ENCODE results near the gene PTK6. TPM values are rescaled to one million over a fixed set of nuclear protein-coding genes. Genes with fewer than 3 reads are reported as not detected.

The PTK6 gene
- total and polyA plus RNA-seq, 2 donors (not counting 1 experiment from before 2014, with no cell fraction given) = 0.86 to 2.3 TPM

DNA sequence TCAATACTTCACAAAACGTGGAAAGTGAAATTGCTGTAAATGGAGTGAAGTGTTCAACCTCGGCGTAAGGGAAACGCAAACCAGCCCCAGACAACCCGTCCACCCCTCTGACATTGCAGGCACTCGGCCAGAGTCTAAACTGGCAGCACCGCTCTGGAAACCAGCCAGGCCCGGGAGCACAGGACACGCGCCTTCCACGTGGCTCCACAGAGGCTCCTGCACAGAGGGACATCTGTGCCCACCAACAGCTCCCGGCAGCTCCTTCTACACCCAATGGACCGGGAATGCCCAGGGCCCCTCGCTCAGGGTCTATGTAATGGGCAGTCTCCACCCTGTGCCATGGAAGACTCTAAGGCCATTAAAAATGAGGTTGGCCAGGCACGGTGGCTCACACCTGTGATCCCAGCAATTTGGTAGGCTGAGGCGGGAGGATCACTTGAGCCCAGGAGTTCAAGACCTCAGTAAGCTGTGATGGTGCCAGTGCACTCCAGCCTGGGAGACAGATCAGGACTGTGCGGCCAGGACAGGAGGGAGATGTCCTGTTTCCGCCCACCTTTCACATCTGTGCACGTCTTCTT lies 40.2 kb upstream of the PTK6 start:
- ATAC-seq (ENCODE audit: low read depth) (no peak), DNase-seq (no peak)
- TF ChIP-seq EZH2 (IDR thresholded peaks at IDR 0.05; ENCODE audit: borderline replicate concordance, insufficient read depth, low read depth, low read length, poor library complexity, severe bottlenecking) = no peak
- TF ChIP-seq, protein P1, sequence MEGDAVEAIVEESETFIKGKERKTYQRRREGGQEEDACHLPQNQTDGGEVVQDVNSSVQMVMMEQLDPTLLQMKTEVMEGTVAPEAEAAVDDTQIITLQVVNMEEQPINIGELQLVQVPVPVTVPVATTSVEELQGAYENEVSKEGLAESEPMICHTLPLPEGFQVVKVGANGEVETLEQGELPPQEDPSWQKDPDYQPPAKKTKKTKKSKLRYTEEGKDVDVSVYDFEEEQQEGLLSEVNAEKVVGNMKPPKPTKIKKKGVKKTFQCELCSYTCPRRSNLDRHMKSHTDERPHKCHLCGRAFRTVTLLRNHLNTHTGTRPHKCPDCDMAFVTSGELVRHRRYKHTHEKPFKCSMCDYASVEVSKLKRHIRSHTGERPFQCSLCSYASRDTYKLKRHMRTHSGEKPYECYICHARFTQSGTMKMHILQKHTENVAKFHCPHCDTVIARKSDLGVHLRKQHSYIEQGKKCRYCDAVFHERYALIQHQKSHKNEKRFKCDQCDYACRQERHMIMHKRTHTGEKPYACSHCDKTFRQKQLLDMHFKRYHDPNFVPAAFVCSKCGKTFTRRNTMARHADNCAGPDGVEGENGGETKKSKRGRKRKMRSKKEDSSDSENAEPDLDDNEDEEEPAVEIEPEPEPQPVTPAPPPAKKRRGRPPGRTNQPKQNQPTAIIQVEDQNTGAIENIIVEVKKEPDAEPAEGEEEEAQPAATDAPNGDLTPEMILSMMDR (IDR thresholded peaks at IDR 0.05) = no peak
- Histone ChIP-seq H3K9ac (ENCODE audit: low read length) (no peak overlapping the region), H4K20me1 (ENCODE audit: control insufficient read depth, insufficient read depth, low read length, poor library complexity, severe bottlenecking) (peaks cover 11% of the 10 kb centered on the region), H3K36me3 (replicated peaks in 1 of 2; ENCODE audit: control extremely low read depth in 1 of 2, control insufficient read depth in 1 of 2, extremely low read depth in 1 of 2, insufficient read depth in 2 of 2, low read length in 1 of 2) (peaks cover 0 to 5% of the 10 kb centered on the region in 2 experiments), H3K4me1 (ENCODE audit: control insufficient read depth in 2 of 2, insufficient read depth in 2 of 2, low read length in 2 of 2) (peaks cover 14 to 28% of the 10 kb centered on the region in 2 donors), H3K9me3 (ENCODE audit: control extremely low read depth in 1 of 3, control insufficient read depth in 2 of 3, insufficient read depth in 1 of 3, low read length in 2 of 3) (no peaks in the 10 kb centered on the region), H3K4me3 (ENCODE audit: control extremely low read depth in 1 of 5, extremely low read depth in 1 of 5, insufficient read depth in 1 of 5, low read depth in 2 of 5, low read length in 4 of 5) (no peak overlapping the region), H3K27me3 (replicated peaks in 1 of 4; ENCODE audit: control extremely low read depth in 1 of 4, control insufficient read depth in 3 of 4, insufficient read depth in 4 of 4, low read length in 3 of 4) (no peaks in the 10 kb centered on the region), H3K4me2 (replicated peaks; ENCODE audit: low read depth, low read length, poor library complexity, severe bottlenecking) (no peak overlapping the region), H3K79me2 (ENCODE audit: control insufficient read depth, insufficient read depth, low read length) (peaks cover 14% of the 10 kb centered on the region), H3K27ac (ENCODE audit: low read length in 2 of 2) (no peak overlapping the region), H2AFZ (ENCODE audit: insufficient read depth, low read depth, low read length, poor library complexity, severe bottlenecking) (no peak overlapping the region)
- CTCF ChIA-PET = interaction anchor here (0.6 to 3.4 kb wide), 7 partner anchors 10 to 398 kb away, joined by 3 to 16 read pairs (median 3); partner anchors contain the start of gene PTK6
- intact Hi-C loops (cut with micrococcal nuclease) = no loop called here
- WGBS (ENCODE audit: insufficient coverage) = 93% methylated on average over 16 of the region's 19 CpGs
- Mint-ChIP-seq H3K4me1 (peaks cover 9% of the 10 kb centered on the region), H3K9me3 (ENCODE audit: insufficient read depth) (no peaks in the 10 kb centered on the region), H3K4me3 (no peak overlapping the region), H3K27me3 (no peaks in the 10 kb centered on the region), H3K27ac (no peak overlapping the region)
- POLR2A ChIA-PET = interaction anchor here (0.7 kb wide), 1 partner anchor 39 kb away, joined by 5 read pairs; no protein-coding TSS in a partner anchor

DNA sequence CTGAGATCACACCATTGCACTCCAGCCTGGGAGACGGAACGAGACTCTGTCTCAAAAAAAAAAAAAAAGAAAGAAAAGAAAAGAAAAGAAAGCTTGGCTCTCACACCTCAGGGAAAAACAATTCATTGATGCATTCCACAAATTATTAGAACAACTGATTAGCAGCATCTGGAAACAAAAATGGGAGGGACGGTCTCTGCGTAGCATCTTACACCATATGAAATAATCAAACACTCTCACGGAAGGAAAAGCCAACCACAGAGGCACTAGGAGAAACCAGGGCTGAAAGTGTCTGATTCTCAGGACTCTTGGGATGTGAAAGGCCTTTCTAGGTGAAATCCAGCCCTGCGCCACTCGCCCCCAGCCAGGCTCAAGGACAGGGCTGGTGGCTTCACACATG lies 39.1 kb upstream of the PTK6 start:
- CTCF ChIA-PET = interaction anchor here (1.5 to 3.4 kb wide), 2 partner anchors 38 to 397 kb away, joined by 3 to 16 read pairs; partner anchors contain the start of gene PTK6

More for the DNA sequence above, 39.1 kb upstream of the PTK6 start:
- no peak overlapping the region for H3K4me3 ChIP-seq (ENCODE audit: control extremely low read depth in 1 of 5, extremely low read depth in 1 of 5, insufficient read depth in 1 of 5, low read depth in 2 of 5, low read length in 4 of 5)
- H3K79me2 ChIP-seq (ENCODE audit: control insufficient read depth, insufficient read depth, low read length) = peaks cover 21% of the 10 kb centered on the region
- intact Hi-C loops (cut with micrococcal nuclease) = no loop called here
- H3K27ac ChIP-seq (ENCODE audit: low read length in 2 of 2) = no peak overlapping the region
- no peaks in the 10 kb centered on the region for H3K27me3 ChIP-seq (replicated peaks in 1 of 4; ENCODE audit: control extremely low read depth in 1 of 4, control insufficient read depth in 3 of 4, insufficient read depth in 4 of 4, low read length in 3 of 4)
- peaks cover 14 to 33% of the 10 kb centered on the region in 2 donors for H3K4me1 ChIP-seq (ENCODE audit: control insufficient read depth in 2 of 2, insufficient read depth in 2 of 2, low read length in 2 of 2)
- no peaks in the 10 kb centered on the region for H3K27me3 Mint-ChIP-seq
- no peaks in the 10 kb centered on the region for H3K9me3 ChIP-seq (ENCODE audit: control extremely low read depth in 1 of 3, control insufficient read depth in 2 of 3, insufficient read depth in 1 of 3, low read length in 2 of 3)
- H3K9me3 Mint-ChIP-seq (ENCODE audit: insufficient read depth) = no peaks in the 10 kb centered on the region
- no peak overlapping the region for H3K27ac Mint-ChIP-seq
- H3K4me3 Mint-ChIP-seq = peak overlapping the region; percentile 11
- peaks cover 9% of the 10 kb centered on the region for H3K4me1 Mint-ChIP-seq
- no peak overlapping the region for H3K4me2 ChIP-seq (replicated peaks; ENCODE audit: low read depth, low read length, poor library complexity, severe bottlenecking)
- 94% methylated on average over 3 of the region's 7 CpGs for WGBS (ENCODE audit: insufficient coverage)
- no peak for TF ChIP-seq EZH2 (IDR thresholded peaks at IDR 0.05; ENCODE audit: borderline replicate concordance, insufficient read depth, low read depth, low read length, poor library complexity, severe bottlenecking)
- TF ChIP-seq, protein P1 (IDR thresholded peaks at IDR 0.05) = no peak
- POLR2A ChIA-PET = no interaction called here
- no peak overlapping the region for H3K9ac ChIP-seq (ENCODE audit: low read length)
- H2AFZ ChIP-seq (ENCODE audit: insufficient read depth, low read depth, low read length, poor library complexity, severe bottlenecking) = no peak overlapping the region
- no peak for ATAC-seq (ENCODE audit: low read depth)
- no peak for DNase-seq
- peaks cover 22% of the 10 kb centered on the region for H4K20me1 ChIP-seq (ENCODE audit: control insufficient read depth, insufficient read depth, low read length, poor library complexity, severe bottlenecking)
- peaks cover 0 to 13% of the 10 kb centered on the region in 2 experiments for H3K36me3 ChIP-seq (replicated peaks in 1 of 2; ENCODE audit: control extremely low read depth in 1 of 2, control insufficient read depth in 1 of 2, extremely low read depth in 1 of 2, insufficient read depth in 2 of 2, low read length in 1 of 2)
